H1 (cell line): Measurements from ENCODE around the gene SCAP. TPM values are rescaled to one million over a fixed set of nuclear protein-coding genes. Genes with fewer than 3 reads are reported as not detected.

Experiments used
- KDM1A ChIP-seq: fragments of 200-600, 300-600 bp; sonication (generic); IDR thresholded peaks from 2 replicates; pipeline ENCODE4 v1.7.1; 2016; ENCODE audit warnings: mild to moderate bottlenecking, low read length, borderline replicate concordance
- SUZ12 ChIP-seq: fragments of 200-600 bp; sonication (generic); IDR thresholded peaks from 2 replicates; pipeline ENCODE4 v1.6.1; 2012; ENCODE audit warnings: mild to moderate bottlenecking, inconsistent platforms, low read length, moderate library complexity, mixed read lengths
- polyA plus RNA-seq, 7 experiments: library from polyadenylated mRNA; depleted of rRNA in 3 of 7; stranded (reverse) in 5 of 7; unstranded in 2 of 7; fragments of >200 nt in 5 of 7; fragments of 200-250 nt in 2 of 7; gene quantifications; 1 replicate in 5 of 7; 2 replicates in 1 of 7; 4 replicates in 1 of 7; pipeline versions ENCODE4 v1.2.1 to v1.2.3, GENCODE V29; 2011 to 2013; ENCODE audit warnings: missing spikeins in 2 of 7, mixed read lengths in 2 of 7
- total RNA-seq: library from RNA; stranded (reverse); fragmentation: NEBNext Ultra II Directional; extraction: Animal tissue kit (Norgen Biotek cat#: 25700); gene quantifications from 2 replicates; pipeline ENCODE4 v1.2.1, GENCODE V29; 2021

SCAP gene
- total and polyA plus RNA-seq, 2 of the 8 experiments (the other 6 are each of a cell fraction or from before 2014, with no cell fraction given): 74.0 to 114 TPM

DNA sequence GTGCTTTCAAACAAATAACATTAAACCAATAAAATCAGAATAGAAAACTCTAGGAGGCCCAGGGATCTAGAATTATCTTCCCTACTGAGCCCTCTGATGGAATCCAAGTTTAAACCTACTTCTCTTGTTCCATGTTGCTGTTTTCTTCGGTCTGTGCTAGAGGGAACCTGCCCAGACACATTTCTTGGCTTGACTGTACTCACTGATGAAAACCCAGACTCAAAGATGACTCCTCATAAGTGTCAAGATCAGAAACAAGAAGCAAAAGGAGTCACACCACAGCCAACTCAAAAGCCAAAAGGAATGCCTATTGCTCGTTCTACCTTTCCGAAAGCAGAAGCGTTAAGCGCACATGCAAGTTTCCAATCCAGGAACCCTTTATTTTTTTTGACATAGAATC, 31.6 kb downstream of the SCAP start (continued):
- TF ChIP-seq SUZ12 (no peak), KDM1A (no peak)
- TF ChIP-seq, all 59 proteins: peak for 0
